GM18873 (cell line): ENCODE measurements around the gene KDF1.

ENCODE experiments used
- ATAC-seq: cut with Tn5 transposase; IDR thresholded peaks from one replicate; pipeline ENCODE4 v1.9.1; 2021; ENCODE audit warnings: mild to moderate bottlenecking, moderate library complexity, moderate number of reproducible peaks; ENCODE audit not compliant: unreplicated experiment, low FRiP score

Gene KDF1

DNA sequence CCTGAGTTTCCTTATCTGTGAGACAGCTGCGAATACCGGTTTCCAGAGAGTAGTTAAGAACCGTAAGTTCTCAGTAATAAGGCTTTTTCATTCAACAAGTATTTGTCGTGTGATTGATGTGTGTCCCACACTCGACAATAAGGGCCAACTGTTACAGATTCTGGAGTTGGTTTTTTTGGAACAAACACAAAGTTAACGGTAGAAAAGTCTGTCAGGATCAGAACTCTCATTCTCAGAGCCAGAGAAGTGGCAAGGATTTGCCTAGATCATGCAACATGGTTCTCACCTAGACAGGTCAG is 37.9 kb downstream of the KDF1 start:
- ATAC-seq, result no peak

GRCh38 chr1:26921540-26922430 is 38.5 kb downstream of the KDF1 start, which contains the start of gene NUDC:
Gene NUDC (plus strand): TSS chr1:26921743. CDS start chr1:26921849, 106 bp downstream.
- peak; percentile 93 for ATAC-seq

- ATAC-seq, result no peak
Observed at GRCh38 chr1:26921126-26921539, 39.1 kb downstream of the KDF1 start.

GRCh38 chr1:26915204-26915842 is 44.9 kb downstream of the KDF1 start:
- no peak for ATAC-seq

DNA sequence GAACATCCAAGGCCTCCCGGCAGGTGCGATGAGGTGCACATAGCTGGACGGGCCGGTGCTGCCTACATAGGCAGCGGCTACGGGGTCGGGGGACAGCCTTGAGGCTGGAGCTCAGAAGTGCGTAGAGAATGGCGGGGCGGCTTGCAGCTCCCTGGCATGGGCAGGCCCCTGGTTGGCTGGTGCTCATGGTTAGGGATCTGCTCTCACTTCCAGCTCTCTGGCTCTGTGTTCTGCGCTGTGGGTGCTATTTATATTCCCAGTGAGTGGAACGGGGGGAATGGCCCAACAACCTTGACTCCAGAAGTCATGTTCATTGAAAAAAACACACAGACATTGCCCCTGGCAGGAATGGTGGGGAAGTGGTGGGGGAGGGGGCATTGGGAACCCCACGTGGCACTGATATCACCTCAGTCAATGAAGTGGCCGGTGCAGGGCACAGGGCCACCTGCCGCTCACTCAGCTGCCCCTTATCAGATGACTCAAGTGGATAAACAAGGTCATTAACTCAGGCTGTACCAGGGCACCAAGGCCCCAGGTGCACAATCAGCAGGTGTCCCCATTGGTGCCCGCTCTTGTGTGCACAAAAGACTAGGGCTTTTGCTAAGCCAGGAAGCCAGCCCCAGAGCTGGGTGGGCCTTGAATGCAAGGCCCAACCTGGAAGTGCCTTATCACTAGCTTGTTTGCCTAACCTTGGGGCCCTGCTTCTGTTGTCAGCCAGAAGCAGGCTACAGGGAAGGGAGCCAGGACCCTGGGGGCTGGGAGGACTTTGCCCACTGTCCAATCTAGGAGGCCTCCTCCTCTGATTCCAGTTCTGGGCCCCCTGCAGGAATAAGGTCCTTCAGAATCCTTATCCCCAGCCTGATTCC is 46.3 kb downstream of the KDF1 start, which contains the start of gene NR0B2:
Gene NR0B2 (minus strand): TSS at position 222 of the 866 bp plus-strand sequence. CDS start 35 bp downstream, at position 187.
- ATAC-seq, result no peak

DNA sequence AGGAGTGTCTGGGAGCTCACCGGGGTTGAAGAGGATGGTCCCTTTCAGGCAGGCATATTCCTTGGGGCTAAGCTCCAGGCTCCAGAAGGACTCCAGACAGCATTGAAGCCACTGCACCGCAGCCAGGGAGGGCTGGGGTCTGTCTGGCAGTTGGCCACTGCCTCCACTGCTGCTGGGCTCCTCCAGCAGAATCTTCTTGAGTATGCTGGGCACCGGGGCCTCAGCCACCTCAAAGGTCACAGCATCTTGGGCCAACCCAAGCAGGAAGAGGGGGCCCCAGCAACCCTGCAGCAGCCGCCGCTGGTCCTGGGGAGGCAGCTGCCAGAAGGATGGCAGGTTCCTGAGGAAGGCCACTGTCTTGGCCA is 46.9 kb downstream of the KDF1 start:
- ATAC-seq, result no peak

DNA sequence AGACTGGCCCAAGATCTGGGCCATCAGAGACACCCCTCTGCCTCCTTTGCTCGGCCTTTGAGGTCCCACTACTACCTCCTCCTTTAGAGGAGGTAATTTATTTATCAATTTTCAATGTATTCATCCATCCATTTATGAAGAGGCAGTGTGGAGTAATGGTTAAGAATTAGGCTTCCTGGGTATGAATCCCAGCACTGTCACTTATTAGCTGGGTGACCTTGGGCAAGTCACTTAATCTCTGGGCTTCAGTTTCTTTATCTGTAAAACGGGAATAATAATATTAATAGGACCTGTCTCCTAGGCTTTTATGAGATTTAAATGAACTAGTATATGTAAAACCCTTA is 48.1 kb downstream of the KDF1 start:
- no peak for ATAC-seq

DNA sequence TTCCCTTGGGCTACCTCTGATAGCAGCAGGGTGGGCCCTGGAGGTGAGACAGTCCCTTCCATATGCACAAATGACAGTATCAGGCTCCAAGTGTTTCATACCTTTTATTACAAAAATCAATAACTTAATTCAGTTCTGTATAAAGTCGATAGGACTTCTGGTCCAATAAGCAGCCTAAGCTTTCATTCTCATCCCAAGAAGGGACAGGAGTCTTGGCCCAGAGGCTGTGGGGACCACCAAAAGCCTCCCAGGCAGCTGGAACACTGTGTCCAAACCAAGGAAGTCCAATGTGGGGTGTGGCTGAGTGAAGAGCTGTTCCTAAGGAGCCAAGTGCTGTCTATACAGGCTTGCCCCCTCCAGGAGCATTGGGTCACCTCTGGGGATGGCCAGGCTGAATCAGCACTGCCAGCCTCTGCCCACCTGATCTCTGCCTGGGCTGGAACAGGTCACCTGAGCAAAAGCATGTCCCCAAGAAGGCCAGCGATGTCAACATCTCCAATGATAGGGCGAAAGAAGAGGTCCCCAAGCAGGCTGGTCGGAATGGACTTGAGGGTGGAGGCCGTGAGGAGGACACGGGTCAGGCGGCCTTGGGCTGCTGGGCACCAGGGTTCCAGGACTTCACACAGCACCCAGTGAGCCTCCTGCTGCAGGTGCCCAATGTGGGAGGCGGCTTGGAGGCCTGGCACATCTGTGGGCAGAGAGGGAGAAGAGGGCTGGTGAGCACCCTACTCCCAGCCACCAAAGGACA is 48.7 kb downstream of the KDF1 start:
- no peak for ATAC-seq

- ATAC-seq, result no peak
Observed at GRCh38 chr1:26910343-26911160, 49.7 kb downstream of the KDF1 start.

- no peak for ATAC-seq
Observed at GRCh38 chr1:26909951-26910342, 50.3 kb downstream of the KDF1 start.

GRCh38 chr1:26907071-26907917 is 53.0 kb downstream of the KDF1 start:
- ATAC-seq, result no peak

DNA sequence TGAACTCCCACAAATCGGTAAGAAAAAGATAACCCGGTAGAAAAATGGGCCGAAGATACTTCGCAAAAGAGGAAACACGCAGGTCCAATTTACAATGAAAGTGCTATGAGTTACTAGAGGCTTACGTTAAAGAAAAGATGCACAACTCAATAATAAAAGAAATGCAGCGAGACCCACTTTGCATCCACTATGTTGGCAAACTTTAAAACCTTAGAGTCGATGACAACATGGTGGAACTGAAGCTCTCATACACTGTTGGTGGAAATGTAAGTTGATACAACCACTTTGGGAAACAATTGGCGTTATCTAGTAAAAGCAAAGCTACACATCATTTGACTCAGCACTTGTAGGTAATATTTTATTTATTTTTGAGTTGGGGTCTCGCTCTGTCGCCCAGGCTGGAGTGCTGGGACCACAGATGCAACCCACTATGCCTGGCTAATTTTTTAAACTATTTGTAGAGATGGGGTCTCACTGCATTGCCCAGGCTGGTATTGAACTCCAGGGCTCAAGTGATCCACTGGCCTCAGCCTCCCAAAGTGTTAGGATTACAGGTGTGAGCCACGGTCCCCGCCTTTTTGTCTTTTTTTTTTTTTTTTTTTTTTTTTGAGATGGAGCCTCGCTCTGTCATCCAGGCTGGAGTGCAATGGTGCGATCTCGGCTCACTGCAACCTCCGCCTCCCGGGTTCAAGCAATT is 59.3 kb downstream of the KDF1 start:
- no peak for ATAC-seq

DNA sequence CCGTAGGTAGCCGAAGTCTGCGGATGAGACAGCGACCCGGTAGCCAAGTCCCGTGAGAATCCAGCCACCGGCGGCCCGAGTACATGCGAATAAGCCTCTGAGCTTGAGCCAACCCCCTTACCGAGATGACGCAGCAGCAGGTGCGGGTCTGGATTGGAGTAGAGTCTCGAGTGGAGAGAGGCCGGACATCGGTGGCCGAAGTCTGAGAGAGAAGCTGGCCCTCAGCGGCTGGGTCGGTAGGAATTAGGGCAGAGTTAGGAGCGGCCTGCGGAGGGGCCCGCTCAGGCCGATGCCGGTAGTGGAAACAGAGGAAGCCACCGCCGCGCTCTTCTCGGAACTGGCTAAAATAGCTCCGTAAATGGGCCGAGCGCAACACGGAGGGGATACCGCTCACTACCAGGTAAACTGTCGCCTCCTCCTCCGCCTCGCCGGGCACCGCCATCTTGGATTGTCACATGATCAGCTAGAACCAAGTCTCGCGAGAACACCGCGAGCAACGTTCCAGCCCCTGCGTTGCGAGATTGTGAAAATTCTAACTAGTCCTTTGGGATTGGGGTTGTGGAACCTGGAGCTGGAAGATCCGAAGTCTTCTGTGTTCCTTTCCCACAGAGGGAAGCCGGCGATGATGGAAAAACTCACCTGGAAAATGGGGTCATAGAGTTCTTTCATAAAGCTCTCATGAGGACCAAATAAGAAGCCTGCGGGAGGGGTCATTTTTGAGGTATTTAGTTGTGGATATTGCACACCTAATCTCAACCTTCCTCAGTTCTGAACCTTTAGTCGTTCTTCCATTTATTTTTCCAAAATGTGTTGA is 60.1 kb downstream of the KDF1 start, which contains the start of gene GPATCH3:
Gene GPATCH3 (minus strand): TSS at position 467 of the 814 bp plus-strand sequence. CDS start 25 bp downstream, at position 442.
- no peak for ATAC-seq
